AML-193 (cell line): ENCODE measurements around the gene PGRMC1.
"Not testable (repeated sequence)": the region's sequence is repeated elsewhere in the genome, so short reads cannot be mapped to it uniquely, and the experiment has no call there.

Experiments
- DNase-seq, 2 experiments: peaks; one replicate each; lab custom pipeline; 2025; lab: John Stamatoyannopoulos, UW

The PGRMC1 gene

DNA sequence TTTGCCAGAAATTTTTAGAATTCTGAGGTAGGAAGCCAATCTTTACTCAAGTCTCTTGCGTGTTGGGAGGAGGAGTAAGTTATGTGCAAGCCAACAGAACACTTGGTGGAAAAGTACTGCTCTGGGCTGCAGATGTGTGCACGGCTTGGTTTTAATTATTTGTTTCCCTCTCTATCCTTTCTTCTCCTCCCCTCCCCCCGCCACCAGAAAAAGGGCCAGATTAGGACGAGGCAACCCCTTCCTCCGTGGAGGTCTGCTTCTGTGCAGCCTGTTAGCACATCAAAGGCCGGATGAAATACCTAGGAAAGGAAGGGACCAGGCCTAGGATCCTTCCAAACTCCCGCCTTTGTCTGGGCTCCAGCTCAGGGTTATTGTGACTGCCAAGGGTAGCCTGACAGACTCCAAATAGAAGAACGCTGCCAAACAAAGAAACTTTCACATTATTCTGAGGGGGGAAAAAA is 1.0 kb upstream of the PGRMC1 start:
- no peak for DNase-seq

DNA sequence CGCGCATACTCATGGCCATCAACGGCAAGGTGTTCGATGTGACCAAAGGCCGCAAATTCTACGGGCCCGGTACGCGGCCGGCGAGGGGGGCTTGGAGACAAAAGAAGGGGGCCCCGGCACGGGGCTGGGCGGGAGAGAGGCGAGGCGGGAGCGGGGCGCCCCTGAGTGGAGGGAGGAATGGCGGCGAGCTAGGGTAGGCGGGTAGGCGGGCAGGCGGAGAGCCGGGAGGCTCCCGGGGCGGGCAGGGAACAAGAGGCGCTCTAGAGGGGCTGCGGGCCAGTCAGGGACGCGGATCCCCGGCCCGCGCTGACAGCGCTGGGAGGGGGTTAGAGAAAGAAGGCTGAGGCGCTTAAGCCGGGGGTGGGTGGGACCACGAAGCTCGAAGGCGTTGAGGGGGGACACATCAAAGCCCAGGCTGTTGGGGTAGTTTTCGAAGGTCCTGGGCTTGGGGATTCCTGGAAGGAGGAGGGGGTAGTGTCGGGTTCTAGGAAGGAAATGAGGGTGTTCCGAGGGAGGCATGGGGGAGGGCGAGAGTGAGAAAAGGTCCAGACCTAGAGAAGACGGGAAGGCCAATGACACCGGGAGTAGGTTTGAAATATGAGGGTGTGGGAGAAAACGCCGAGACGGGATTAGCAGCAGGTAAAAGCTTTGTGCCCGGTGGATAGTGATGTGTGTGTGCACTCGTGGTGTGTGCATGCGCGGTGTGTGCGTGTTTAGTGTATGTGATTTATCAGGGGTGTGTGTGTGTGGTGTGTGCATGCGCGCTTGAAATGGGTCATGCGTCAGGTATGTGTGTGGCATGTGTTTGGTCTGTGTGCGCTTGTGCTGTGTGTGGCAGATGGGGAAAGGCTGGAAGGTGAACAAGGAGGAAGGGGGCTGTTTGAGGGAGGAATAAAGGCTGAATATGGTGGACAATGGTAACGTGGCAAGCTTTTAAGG is 807 bp downstream of the PGRMC1 start:
- no peak for DNase-seq

DNA sequence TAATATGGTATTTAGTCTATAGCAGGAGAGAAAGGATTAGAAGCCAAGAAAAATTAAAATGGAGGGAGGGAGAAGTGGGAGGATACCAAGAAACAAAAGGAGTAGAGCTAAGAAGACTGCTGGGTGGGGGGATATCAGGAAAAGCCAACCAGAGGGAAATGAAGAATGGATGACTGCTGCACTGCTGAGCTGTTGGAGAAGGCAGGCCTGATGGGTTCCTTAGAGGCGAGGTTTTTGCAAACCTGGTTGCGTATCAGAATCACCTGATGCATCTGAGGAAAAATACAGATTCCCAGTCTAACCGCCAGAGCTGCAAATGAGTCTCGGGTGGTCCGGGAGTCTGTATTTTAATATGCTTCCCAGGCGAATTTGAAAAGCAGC is 1.5 kb downstream of the PGRMC1 start:
- DNase-seq: no peak

DNA sequence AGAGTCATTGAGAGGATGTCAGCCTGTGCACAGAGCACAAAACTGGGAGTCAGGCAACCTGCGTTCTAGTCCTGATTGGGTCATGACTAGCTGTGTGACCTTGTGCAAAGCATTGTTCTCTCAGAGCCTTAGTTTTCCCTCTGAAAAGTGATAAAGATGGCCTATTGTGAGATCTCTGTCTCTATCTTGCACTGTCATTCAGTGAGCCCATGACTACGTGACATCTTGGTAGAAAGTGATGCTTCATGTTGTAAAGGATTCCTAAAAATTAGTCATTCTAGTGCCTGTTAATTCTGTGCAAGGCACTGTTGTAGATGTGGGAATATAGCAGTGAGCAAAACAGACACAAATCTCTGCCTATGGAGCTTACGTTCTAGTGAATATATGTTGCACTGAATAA is 2.5 kb downstream of the PGRMC1 start:
- no peak for DNase-seq

DNA sequence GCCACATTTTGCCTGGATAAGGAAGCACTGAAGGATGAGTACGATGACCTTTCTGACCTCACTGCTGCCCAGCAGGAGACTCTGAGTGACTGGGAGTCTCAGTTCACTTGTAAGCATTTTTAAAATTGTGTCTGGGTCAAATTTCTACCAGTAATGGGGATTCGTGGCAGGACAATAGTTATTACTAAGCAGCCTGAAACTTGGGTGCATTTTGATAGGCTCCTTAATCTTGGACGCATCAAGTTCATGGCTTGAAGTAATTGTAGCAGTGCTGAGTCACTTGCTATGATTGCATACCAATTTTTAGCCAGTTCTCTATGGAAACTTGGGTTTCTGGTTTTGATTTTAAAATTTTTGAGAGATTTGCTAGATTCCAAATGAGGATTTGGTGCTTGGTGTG is 4.3 kb downstream of the PGRMC1 start:
- no peak for DNase-seq

DNA sequence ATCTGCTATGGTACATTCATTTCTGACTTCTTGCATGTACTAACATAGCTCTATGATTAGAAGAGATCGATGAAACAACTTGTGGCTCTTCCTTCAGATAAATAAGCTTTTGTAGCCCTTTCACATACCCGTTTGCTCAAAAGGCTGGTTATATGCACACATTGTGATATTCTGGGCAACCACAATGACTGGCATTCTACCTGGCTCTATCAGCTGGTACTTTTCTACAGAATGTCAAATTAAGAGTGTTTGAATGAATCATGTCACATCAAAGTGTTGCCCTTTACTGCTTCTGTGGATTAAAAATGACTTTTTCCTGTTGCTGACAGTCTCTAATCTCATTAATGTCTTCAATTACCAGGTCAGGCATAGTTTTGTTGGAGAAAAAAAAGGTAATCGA is 11.6 kb downstream of the PGRMC1 start:
- DNase-seq: no peak

DNA sequence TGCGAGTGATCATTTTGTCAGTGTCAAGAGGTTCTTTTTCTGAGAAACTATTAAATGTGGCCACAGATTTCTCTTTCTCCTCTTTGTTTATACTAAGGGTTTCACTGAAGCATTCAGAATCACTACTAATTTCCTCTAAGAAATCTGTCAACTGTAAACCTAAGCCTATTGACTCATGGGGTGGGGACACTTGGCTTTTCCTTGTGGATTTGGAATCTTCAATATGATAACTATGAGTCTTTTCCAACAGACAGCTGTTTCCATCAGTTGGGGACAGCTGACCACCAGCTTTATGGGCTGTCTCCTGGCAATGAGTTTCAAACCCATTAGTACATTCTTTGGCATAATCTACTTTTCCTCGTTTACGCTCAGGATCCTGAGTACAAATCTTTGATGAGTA is 13.8 kb downstream of the PGRMC1 start:
- DNase-seq: no peak

DNA sequence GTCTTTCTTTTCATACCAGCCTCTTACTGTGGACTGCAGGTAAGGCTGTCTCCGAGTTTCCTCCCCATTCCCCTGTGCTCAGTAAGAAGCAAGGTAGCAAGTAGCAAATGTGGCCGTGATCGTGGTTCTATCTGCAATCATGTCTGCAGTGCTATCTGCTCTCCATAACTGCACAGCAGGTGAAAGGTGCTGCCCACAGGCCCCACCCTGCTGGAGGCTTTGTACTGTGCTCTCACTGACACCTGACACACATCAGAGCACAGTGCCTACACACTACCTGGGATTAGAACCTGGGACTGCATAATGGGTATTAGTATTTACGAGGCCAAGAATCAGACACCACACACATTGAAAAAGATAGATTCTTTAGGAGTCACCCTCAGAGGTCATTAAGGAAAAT is 15.3 kb downstream of the PGRMC1 start:
- no peak for DNase-seq

DNA sequence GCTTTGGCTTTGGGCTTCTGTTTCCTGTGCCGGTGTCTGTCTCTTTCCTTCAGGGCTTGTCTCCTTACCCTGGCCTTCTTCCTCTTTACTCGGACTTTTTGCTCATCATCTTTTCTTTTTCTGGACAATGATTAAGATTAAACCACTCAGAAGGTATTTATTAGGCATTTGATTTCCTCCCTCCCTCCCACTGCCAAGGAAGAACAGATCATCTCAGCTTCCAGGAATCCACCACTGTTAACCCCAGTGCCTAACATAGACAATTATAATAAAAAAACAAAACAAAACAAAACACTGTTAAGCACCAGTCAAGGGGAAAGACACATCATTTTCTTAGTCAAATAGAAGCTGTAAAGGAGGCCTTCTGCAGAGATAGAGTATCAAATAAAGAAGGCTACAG is 16.6 kb downstream of the PGRMC1 start:
- no peak for DNase-seq

DNA sequence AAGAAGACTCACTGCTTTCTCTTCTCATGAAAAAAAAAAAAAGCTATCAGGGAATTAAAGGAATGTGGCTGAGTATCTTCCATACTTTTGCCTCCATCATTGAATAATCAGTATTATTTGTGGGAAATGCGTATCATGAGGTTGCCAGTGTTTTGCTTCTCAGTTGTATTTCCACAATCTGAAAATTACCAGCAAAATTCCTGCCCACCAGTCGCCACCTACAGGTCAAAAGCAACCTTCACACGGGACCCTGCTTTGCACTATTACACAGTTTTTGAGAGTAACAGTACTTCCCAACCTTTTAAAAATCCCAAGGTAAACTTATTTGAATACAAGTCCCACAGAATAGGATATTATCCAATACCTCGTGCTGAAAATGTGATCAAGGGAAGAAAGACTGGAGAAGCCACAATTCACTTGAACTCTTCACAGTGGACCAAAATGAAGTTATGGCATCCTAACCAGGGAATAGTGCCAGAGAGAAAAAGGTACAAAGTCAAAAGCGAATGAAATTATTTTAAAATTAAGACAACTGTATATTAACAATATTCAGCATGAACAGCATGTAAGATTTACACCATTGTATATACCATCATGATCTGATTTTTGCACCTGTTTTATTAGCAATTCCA is 30.4 kb downstream of the PGRMC1 start:
- DNase-seq: peak in 1 of 2 experiments; percentile 6

DNA sequence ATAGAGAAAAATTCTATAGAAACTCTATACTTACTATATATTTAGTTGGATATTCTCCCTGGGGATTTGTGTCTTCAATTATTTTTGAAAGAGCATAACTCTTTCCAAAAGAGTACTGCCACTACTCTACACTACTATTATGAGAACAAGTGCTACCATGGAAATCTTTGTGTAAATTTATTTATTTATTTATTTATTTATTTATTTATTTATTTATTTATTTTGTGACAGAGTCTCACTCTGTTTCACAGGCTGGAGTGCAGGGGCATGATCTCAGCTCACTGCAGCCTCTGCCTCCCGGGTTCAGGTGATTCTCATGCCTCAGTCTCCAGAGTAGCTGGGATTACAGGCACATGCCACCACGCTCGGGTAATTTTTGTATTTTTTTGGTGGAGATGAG is 31.0 kb downstream of the PGRMC1 start:
- DNase-seq: not testable (repeated sequence)

DNA sequence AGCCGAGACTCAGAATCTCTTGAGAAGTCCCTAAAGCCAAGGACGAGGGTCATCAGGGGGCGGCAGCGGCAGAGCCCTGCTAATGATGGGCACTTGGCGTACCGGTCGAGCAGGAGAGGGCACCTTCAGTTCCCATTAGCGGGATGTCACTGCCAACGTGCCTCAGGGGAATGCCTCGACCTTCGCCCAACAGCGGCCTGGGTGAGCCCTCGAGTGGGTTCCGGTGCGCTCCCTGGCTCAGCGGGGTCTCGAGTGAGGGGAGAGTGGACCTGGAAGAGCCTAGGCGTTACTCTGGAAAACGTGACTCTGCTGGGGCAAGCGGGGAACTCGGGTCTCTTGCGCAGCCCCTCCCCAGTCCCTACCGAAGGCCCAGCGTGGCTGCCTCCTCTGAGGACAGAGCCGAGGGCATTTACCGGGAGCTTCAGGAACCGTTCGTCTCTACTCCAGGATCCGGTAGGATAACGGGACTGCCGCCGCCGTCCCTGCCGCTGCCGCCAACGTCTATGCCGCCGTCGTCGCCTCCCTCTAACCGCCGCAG is 36.9 kb downstream of the PGRMC1 start:
- DNase-seq: no peak

DNA sequence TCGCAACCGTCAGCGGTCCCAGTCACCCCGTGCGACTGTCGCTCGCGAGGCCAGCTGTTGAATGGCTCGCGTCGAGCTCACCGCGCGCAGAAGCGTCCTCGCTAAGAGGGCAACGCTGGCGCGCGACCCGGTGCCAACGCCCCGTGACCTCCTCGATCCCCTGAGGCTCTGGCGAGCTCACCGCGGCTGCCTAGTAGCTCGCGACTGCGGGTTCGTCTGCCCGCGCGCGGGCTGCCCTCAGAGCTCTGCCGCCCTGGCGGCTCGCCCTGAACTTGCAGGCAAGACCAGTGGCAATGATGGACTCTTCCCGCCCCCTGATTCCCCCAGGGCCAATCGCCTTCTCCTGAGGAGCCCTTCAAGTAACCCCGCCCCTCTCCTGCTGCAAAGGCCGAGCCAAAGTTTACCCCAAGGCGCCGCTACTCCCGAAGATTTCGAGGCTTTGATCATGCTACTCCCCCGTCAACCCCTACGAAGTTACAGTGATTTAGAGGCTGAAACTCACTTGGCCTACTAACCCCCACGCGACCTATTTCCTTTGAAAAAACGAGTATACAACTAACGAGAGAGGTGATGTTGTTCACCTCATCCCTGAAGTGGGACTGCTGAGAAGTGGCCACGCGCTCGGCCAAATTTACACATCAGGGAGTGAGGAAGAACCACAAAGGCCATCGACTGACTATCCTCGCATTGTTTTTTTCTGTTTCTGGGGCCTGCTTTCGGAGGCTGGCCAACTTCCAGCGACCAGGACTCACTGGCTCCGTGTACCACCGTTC is 37.5 kb downstream of the PGRMC1 start:
- no peak for DNase-seq

DNA sequence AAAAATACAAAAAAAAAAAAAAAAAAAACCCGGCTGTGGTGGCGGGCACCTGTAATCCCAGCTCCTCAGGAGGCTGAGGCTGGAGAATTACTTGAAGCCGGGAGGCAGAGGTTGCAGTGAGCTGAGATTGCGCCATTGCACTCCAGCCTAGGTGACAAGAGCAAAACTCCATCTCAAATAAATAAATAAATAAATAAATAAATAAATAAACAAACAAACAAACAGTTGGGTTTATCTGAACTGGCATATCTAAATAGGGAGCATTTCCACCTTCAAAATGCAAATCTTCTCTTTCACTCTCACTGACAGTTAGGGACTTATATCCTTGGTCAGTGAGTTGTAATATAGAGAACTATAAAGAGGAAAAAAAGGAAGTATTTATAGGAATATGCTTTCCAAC is 46.3 kb downstream of the PGRMC1 start:
- DNase-seq: not testable (repeated sequence)

DNA sequence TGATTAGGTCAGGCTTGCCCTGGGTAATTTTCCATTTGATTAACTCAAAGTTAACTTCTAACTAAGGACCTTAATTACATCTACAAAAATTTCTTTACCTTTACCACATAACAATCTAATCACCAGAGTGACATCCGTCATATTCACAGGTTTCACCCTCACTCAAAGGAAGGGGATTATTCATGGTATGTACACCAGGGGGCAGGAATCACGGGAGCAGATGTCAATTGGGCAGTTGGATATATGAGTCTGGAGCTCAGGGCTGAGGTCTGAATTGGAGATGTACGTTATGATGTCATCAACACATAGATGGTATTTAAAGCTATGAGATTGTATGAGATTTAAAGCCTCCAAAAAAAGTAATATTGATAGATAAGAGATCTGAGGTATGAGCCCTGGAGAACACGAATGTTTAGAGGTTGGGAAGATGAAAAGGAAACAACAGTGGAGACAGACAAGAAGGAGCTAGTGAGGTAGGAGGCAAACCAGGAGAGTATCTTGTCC is 52.9 kb downstream of the PGRMC1 start:
- DNase-seq: no peak

DNA sequence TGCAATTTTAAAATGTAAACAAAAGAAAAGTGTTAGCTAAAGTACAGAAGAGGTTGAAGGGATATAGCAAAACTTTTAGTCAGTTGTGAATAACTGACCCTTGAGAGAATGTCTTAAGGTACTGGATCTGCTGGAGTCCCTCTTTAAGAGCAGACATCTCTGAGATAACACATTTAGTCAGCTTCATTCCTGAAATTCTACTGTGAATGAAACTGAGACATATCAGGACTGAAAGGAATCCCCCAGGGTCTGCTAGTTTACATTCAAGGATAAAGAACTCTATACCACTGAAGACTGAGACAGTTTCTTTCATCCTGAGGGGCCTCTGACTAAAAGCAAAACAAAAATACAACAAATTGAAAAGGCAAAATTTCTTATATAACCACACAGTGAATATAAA is 54.4 kb downstream of the PGRMC1 start:
- no peak for DNase-seq

DNA sequence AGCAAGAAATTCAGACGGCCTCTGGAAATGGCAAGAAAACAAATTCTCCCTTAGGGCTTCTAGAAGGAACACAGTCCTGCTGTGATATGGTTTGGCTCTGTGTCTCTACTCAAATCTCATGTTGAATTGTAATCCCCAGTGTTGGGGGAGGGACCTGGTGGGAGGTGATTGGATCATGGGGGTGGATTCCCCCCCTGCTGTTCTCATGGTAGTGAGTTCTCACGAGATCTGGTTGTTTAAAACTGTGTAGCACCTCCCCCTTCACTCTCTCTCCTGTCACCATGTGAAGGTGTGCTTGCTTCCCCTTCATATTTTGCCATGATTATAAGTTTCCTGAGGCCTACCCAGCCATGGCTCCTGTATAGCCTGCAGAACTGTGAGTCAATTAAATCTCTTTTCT is 55.2 kb downstream of the PGRMC1 start:
- not testable (repeated sequence) for DNase-seq

DNA sequence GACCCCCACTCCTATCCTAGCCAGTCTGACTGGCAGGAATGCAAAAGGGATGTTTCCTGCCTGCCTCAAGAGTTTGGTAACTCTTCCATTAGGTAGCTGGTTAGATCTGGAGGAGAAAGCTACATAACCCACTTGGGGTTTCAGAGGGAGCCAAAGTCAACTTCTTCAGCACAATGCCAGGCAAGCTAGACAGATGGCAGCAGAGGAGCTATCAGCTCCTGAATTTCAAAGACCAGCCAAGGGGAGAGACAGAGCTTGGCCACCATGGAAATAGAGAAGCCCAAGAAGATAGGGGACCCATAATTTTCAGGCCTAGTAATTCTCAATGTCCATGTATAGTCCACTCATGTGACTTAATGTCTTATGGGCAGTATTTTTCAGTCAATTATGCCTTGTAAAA is 56.4 kb downstream of the PGRMC1 start:
- DNase-seq: no peak
